Stimulated activated CD4-positive, alpha-beta T cell treated with anti-CD3 and anti-CD28 coated beads, Interleukin-2, amount 100 ng/mL, for 48 hours (primary cell): ENCODE data around the gene SLC25A21.
"Not testable (repeated sequence)": the region's sequence is repeated elsewhere in the genome, so short reads cannot be mapped to it uniquely, and the experiment has no call there.

Source experiments
- DNase-seq, 2 donors: peaks; one replicate each; pipeline ENCODE4 v3.0.0-alpha.2; 2020

SLC25A21 gene

GRCh38 chr14:37185670-37186069 lies 13.3 kb upstream of the SLC25A21 start:
- DNase-seq: no peak

GRCh38 chr14:37184520-37184919 lies 12.1 kb upstream of the SLC25A21 start:
- not testable (repeated sequence) for DNase-seq

GRCh38 chr14:37181441-37181840 lies 9.0 kb upstream of the SLC25A21 start:
- DNase-seq: no peak

- DNase-seq: not testable (repeated sequence)
These were observed 8.5 kb upstream of the SLC25A21 start for GRCh38 chr14:37180886-37181285.

GRCh38 chr14:37179896-37180502 lies 7.6 kb upstream of the SLC25A21 start:
- no peak for DNase-seq

- DNase-seq: no peak
These were observed 669 bp upstream of the SLC25A21 start for GRCh38 chr14:37172936-37173614.

- no peak for DNase-seq
These were observed 755 bp downstream of the SLC25A21 start for GRCh38 chr14:37171678-37172023.

GRCh38 chr14:37170993-37171392 lies 1.4 kb downstream of the SLC25A21 start:
- DNase-seq: no peak

- no peak for DNase-seq
These were observed 2.2 kb downstream of the SLC25A21 start for GRCh38 chr14:37170237-37170636.

GRCh38 chr14:37168721-37169120 lies 3.7 kb downstream of the SLC25A21 start:
- DNase-seq: no peak

- no peak for DNase-seq
These were observed 5.0 kb downstream of the SLC25A21 start for GRCh38 chr14:37167151-37168047.

- no peak for DNase-seq
These were observed 6.6 kb downstream of the SLC25A21 start for GRCh38 chr14:37165794-37166193.

GRCh38 chr14:37162307-37162706 lies 10.1 kb downstream of the SLC25A21 start:
- DNase-seq: not testable (repeated sequence)

- no peak for DNase-seq
These were observed 14.4 kb downstream of the SLC25A21 start for GRCh38 chr14:37157987-37158386.

- DNase-seq: no peak
These were observed 18.9 kb downstream of the SLC25A21 start for GRCh38 chr14:37153483-37153882.

- DNase-seq: no peak
These were observed 19.4 kb downstream of the SLC25A21 start for GRCh38 chr14:37153005-37153404.

GRCh38 chr14:37150414-37150813 lies 22.0 kb downstream of the SLC25A21 start:
- no peak for DNase-seq

- no peak for DNase-seq
These were observed 25.0 kb downstream of the SLC25A21 start for GRCh38 chr14:37147310-37147880.

- DNase-seq: not testable (repeated sequence)
These were observed 26.0 kb downstream of the SLC25A21 start for GRCh38 chr14:37146438-37146837.

GRCh38 chr14:37145395-37145794 lies 27.0 kb downstream of the SLC25A21 start:
- no peak for DNase-seq

- no peak for DNase-seq
These were observed 27.6 kb downstream of the SLC25A21 start for GRCh38 chr14:37144729-37145363.

GRCh38 chr14:37143475-37143874 lies 28.9 kb downstream of the SLC25A21 start:
- DNase-seq: no peak

GRCh38 chr14:37142835-37143401 lies 29.5 kb downstream of the SLC25A21 start:
- no peak for DNase-seq
